HG02884 (cell line): ENCODE results near the gene SHMT2.
"Not testable (repeated sequence)": the region's sequence is repeated elsewhere in the genome, so short reads cannot be mapped to it uniquely, and the experiment has no call there.

ENCODE experiments used
- ATAC-seq: cut with Tn5 transposase; IDR thresholded peaks from one replicate; pipeline ENCODE4 v1.9.1; 2021; ENCODE audit warnings: mild to moderate bottlenecking, moderate library complexity; ENCODE audit not compliant: unreplicated experiment

The SHMT2 gene

GRCh38 chr12:57261428-57261865 lies 31.9 kb downstream of the SHMT2 start:
- ATAC-seq, result no peak

DNA sequence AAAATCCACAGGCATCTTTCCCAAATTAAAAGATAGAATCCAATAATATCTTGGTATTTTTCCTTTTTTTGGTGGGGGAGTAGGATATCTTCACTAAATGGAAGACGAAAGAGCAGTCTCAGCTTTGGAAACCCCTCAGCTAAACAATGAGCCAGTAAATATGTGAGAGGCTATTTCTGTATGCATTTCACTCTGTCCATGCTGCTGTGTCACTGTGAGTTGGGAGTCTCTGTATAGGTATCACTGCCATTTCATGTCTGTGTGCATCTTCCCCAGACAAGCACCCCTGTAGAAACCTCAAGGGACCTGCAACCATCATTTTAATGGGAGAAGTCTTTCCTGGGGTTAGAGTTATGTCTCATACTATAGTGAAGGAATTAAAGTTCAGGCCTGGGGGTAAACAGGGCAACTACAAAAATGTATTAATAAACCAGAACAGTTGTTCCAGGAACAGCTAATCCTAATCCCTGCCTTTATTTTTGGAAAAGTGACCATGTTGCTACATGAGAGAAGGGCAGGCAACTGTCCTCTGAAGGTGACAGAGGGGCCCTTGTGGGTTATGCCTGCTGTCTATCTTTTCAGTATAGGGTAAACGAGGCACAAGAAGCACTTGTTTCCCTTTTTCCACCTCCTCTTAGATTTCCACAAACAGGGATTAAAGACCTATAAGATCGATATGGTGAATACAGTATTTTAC lies 32.8 kb downstream of the SHMT2 start:
- ATAC-seq, result no peak

- no peak for ATAC-seq
Observed at GRCh38 chr12:57263096-57263495, 33.6 kb downstream of the SHMT2 start.

- ATAC-seq, result no peak
Observed at GRCh38 chr12:57266681-57267080, 37.2 kb downstream of the SHMT2 start.

DNA sequence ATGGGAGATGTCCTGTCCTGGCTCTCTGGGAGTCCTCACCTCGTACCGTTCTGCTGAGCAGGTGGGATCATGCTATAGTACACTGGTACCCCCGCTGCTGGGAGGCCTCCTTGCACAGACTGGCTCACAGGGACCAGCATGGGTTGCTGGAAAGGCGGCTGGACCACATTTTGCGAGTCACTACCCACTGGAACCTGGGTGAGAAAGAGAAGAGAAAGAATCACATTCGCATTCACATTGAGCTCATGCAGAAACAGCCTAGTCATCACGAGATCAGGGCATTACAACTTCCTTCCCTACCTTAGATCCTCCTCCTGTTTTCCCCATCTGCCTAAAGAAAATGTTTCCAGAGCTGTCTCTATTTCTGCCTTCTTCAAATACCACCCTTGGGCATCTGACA lies 38.8 kb downstream of the SHMT2 start:
- no peak for ATAC-seq

DNA sequence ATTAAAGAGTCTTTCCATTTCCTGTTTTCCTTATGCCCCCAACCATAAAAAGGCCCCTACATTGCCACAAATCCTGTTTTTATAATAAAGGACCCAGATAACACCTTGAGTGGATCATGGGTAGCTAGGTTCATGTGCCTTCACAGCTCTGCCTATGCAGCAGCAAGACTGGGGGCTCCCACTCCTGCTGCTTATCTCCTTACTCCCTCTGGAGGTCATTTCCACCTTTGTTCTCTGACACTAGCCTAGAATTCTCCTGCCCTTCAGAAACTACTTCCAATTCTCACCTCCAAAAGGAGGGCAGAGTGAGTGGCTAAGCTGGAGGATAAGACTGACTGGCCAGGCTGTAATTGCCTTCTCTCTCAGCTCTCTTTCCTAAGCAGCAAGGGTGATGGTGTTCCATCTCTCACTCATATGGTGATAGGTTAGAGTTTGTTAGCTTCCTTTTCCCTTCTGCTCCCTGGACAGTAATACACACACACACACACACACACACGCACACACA lies 41.5 kb downstream of the SHMT2 start:
- ATAC-seq, result no peak

DNA sequence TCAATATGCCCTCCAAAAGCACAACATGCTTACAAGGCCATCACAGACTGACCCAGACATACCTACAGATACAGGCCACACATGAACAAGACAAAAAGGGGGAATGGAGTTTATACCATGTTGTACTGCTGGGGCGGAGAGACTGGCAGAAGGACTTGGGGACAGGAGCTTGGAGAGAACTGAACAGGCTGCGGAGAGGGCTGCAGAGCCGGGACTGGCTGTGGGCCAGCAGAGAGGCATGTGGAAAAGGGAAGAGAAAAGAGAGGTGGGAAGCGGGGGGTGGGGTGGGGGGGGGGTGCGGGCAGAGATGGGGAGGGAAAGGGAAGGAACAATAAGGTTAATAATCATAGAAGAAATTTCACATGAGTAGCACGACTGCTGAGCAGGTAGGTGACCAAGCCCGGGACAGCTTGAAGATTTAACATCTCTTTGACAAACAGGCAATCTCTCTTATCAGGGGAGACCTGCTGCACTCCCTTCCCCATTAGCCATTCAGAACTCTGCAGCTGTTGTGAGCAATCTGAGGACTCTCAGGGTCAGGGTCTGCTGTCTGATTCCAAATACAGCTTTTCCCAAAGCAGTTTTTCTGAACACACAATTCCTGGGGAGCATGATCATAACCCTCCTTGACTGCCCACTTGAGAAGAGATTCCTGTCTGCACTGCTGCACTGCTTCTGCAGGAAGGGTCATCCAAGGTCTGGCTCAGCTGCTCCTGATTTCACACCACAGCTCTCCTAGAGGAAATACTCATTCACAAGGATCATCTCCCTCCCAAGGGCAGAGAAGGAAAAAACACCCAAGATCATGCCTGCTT lies 43.0 kb downstream of the SHMT2 start:
- no peak for ATAC-seq

- ATAC-seq, result no peak
Observed at GRCh38 chr12:57273516-57273915, 44.0 kb downstream of the SHMT2 start.

DNA sequence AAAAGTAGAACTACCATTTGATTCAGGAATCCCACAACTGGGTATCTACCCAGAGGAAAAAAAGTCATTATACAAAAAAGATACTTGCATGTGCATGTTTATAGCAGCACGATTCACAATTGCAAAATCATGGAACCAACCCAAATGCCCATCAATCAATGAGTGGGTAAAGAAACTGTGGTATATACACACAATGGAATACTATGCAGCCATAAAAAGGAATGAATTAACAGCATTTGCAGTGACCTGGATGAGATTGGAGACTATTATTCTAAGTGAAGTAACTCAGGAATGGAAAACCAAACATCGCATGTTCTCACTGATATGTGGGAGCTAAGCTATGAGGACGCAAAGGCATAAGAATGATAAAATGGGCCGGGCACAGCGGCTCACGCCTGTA lies 46.7 kb downstream of the SHMT2 start:
- ATAC-seq, result not testable (repeated sequence)

DNA sequence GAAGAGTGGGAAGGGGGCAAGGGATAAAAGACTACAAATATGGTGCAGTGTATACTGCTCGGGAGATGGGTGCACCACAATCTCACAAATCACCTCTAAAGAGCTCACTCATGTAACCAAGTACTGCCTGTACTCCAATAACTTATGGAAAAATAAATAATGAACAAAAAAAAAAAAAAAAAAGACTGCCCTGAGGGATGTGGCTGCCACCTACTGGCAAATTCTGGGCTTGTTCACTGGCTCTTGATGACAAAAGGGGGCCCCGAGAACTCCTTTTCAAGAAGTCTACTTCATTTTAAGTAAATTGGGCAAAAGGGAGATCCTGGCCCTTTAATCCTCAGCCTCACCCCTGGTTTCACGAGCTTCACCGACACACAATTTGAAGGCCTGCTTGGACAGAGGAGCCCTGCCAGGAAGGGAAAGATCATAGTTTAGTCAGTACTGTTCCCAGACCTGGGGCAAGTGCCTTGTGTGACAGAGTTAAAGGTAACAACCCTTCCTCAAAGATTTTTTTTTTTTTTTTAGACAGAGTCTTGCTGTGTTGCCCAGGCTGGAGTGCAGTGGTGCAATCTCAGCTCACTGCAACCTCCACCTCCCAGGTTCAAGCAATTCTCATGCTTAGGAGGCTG lies 47.5 kb downstream of the SHMT2 start:
- ATAC-seq, result no peak

DNA sequence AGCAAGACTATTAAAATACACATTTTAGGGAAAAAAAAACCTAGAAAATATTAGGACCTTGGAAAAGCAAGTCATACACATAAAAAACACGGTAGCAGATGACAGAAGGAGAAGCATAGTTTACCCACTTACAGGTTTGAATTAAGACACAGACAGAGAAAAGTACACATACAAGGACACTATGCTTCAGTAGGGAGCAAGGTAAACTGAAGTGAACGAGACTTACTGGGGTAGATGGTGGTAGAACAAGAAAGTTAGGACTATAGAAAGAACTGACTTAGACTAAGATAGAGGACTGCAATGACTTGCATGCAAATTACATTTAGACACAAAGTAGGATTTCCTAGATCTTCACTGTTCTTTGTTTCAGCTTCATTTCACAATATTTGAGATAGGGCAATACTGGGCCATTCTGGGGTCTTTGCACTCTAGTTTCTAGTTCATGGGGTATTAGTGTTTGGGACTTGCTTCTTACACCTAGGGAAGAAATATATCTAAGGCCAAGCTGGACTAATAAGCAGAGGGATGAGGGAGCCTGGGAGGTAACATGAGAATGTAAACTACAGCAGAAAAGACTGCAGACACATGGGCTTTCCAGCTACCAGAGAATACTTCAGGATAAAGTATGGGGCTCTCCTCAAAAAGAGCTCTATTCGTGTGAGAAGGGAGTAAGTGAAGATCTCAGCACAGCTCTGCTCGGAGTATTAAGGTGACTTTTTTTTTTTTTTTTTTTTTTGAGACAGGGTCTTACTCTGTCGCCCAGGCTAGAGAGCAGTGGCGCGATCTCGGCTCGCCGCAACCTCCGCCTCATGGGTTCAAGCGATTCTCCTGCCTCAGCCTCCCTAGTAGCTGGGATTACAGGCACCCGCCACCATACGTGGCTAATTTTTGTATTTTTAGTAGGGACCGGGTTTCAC lies 49.2 kb downstream of the SHMT2 start:
- no peak for ATAC-seq

DNA sequence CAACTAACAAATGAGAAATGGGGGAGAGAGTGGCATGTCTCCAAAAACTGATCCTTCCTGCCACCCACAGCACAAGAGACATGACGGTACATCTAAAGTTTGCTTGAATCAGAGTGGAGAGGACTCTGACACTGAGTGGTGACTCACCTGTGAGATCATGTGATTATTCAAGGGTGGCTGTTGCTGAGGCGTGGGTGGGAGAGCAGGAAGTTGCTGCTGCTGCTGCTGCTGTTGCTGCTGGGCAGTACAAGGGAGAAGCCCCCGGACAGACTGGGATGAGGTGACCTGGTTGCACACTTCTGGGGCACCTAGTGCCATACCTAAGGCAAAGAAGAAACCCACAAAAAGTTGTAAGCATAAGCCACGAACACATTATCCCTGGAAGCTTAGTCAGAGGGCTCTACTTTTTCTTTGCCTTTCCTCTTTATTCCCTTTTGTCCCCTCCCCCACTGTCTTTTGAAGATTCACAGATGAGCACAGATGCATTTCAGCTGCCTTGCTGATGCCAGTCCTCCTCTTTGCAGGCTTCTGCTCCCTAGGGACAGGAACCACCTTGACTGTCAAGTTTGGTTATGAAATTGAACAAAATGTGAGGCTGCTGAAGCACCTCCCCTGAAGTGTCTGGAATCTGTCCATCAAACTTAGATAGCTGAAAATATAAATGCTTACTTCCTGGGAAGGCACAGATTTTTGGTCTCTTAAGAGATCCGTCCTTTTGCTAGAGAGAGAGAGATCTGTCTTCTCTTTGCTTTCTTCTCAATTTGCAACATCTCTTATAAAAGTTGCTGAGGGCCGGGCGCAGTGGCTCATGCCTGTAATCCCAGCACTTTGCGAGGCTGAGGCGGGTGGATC lies 50.9 kb downstream of the SHMT2 start:
- peak; percentile 94 for ATAC-seq

GRCh38 chr12:57282073-57282472 lies 52.6 kb downstream of the SHMT2 start:
- not testable (repeated sequence) for ATAC-seq
